ENCODE measurements around the gene BEAN1.
A peak's percentile ranks its signal among the peaks of the same experiment; 100 is the strongest.
"Not testable (repeated sequence)": the region's sequence is repeated elsewhere in the genome, so short reads cannot be mapped to it uniquely, and the experiment has no call there.

BEAN1 gene

DNA sequence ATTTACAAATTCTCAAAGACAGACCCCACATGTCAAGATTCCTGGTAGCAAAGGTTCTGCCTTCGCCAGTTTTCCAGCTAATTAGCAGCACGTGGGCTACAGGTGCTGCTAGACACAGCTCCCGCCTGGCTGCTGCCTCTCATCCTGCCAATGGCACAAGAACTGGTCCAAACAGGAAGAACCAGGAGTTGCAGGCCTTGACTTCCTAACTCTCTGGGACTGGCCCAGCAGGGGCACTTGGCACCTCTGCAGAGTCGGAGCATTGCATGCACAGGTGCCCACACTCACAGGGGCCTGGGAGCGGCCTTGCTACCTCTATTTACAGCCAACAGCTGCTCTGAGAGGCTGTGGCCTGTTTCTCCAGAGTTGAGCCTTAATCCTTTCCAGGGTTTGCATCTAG is 83.2 kb downstream of the BEAN1 start:
- no peak for DNase-seq

GRCh38 chr16:66510711-66511601 is 83.9 kb downstream of the BEAN1 start:
- no peak for DNase-seq

DNA sequence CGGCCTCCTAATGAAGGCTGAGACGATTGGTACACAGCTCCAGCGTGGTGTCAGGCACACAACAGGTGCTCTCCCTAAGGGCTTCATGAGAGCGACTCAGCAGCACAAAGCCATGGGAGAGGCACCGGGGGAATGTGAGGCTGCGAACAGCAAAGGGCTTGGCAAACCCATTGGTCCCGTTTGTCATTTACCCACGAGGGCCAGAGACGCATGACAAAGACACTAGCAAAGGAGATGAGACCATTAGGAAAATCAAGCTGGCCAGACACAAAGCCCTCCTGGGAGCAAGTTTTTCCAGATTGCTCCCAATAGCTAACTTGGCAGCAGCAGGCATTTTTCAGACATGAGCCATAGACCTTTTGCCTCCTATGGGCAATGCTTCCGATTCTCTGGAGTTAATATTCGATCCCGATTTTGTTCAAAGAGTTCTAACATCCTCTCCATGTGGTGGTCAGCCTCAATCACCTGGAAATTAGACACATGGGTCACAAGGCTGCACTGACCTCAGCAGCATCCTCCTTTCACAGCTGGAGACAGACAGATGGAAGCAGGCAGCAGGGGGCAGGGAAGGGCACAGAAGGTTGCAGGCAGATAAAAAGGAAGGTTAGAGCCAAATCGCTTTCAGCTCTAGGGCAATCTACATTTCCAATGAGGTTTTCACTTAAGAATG is 84.6 kb downstream of the BEAN1 start:
- peak in 1 of 5 experiments; percentile 22 for DNase-seq

DNA sequence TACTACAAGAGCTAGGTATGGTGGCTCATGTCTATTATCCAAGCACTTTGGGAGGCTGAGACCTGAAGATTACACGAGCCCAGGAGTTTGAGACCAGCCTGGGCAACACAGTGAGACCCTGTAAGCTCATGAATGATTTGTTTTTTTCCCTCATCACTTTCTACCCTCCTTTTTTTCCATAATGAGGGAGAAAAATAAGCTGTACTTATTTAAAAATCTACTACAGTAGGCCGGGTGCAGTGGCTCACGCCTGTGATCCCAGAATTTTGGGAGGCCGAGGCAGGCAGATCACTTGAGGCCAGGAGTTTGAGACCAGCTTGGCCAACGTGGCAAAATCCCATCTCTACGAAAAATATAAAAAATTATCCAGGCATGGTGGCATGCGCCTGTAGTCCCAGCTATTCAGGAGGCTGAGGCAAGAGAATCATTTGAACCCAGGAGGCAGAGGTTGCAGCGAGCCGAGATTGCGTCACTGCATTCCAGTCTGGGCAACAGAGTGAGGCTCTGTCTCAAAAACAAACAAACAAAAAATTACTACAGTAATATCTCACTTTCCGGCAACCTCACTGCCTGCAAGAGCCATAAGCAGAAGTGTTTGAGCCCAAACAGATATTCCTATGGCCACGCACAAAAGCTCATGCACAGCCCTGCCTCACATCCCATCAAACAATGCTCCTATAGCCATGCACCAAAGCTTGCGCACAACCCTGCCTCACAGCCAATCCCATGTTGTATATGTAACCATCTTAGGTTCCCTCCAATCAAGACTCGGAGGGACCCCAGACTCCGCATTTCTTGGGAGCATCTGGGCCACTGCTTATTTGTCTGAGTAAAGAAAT is 85.4 kb downstream of the BEAN1 start:
- no peak for DNase-seq

DNA sequence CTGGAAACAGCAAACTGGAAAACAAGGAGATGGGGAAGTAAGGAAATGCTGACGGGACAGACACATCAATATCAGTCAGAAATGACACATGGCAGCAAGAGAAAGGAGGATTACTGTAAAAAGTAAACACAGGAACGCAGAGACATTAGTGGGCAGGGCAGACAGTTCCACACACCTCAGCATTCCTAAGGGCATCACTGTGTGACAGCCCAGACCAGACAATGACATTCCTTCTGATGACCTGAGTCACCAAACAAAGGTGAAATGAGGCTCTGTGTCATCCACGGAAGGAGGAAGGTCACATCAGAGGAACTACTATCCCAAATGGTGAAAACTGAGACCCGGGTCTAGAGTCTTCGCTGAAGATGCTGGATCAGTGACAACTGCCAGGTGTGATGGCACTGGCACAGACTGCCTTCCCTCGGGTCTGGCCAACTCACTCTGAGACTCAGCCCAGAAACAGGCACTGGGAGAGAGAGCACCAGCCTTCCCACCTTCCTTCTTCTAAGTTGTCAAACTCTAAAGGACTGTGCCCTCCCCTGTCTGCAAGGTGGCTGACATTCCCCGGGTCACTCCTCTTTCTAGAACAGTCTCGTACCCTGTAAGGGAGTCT is 86.1 kb downstream of the BEAN1 start:
- DNase-seq: no peak

DNA sequence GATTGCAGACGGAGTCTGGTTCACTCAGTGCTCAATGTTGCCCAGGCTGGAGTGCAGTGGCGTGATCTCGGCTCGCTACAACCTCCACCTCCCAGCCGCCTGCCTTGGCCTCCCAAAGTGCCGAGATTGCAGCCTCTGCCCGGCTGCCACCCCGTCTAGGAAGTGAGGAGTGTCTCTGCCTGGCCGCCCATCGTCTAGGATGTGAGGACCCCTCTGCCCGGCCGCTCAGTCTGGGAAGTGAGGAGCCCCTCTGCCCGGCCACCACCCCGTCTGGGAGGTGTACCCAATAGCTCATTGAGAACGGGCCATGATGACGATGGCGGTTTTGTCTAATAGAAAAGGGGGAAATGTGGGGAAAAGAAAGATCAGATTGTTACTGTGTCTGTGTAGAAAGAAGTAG is 87.3 kb downstream of the BEAN1 start:
- DNase-seq: not testable (repeated sequence)

- DNase-seq: not testable (repeated sequence)
Observed at GRCh38 chr16:66514980-66515595, 88.0 kb downstream of the BEAN1 start.

GRCh38 chr16:66515596-66516508 is 88.8 kb downstream of the BEAN1 start:
- peak in 1 of 5 experiments; percentile 50 for DNase-seq

DNA sequence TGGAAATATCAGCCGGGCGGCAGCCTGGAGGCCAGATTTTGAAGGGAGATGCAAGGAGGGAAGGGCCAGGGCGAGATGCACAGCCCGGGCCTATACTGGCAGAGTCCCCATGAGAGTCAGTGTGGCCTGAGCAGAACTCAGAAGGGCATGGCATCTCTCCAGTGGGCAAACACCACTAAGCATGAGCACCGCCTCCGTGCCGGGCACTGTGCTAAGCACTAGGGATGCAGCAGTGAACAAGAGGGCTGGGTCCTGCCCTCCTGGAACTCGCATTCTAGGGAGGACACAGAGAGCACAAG is 89.4 kb downstream of the BEAN1 start:
- DNase-seq: no peak

DNA sequence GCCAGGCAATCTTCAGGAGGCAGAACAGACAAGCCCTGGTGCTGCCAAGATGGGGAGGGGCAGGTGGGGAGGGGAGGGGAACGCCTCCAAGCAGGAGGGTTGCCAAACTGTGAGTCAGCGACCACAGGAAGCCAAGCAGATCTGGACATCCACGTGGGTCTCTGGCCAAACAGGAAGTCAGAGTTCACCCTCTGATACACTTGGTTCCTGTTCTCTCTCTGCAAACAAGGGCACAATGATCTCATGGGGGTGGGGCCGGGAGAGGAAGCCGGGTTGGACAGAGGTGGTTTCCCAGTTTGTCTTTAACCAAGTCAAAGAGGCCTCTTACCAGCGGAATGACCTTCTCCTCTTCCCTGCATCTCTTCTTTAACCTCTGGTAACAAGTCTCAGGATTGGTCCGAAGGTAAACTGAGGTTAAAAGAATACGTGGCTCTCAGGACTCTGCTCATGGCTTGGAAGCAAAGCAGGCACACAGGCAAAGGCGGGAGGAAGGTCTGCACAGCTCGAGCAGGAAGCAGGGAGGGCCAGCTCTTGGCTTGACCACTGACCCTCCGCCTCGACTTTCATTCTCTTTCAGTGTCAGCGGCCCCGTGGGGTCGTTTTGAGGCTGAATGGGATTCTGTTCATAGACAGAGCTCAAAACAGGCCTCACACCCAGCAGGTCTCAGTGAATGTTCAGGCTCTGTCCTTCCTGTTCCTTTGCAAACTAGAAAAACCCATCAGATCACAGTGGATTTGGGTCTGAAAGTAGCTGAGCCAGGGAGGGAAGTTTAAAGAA is 89.9 kb downstream of the BEAN1 start:
- peak in 4 of 5 experiments; percentile 45 to 90 (median 61) for DNase-seq

- no peak for DNase-seq
Observed at GRCh38 chr16:66517586-66518263, 90.6 kb downstream of the BEAN1 start.

GRCh38 chr16:66519482-66520373 is 92.6 kb downstream of the BEAN1 start:
- DNase-seq: no peak

DNA sequence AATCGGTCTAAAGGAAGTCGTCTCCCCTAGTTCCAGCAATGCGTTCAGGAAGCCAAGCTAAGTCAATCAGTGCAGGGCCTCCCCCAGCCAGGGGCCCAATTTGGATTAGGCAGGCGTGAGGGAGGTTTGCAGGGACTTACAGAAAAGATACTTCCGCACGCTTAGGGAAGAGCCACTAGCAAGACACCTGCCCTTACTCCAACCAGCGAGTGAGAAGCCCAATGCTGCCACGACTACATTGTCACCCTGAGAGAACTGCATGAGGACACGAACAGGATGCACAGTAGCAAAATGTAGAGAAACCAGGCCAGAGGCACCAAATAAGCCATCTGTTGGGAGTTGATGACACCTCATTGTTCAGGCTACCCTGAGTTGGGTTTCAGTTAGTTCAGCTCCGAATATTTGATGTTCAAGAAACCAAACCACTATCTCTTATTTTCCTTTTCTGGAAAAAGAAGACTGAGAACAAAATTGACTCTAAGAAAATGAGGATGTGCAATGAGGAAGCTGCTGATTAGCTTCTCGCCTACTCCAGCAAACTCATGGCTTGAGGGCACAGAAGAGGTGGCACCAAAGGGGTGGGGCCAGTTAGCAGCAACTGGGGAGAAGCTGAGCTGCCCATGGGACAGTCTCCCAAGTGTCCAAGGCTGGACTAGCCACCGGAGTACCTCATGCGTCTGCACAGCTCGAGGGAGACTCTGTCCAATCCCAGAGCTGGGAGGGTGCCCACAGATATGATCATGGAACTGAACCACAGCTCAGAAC is 93.5 kb downstream of the BEAN1 start:
- no peak for DNase-seq

GRCh38 chr16:66521252-66521713 is 94.2 kb downstream of the BEAN1 start:
- DNase-seq: no peak

DNA sequence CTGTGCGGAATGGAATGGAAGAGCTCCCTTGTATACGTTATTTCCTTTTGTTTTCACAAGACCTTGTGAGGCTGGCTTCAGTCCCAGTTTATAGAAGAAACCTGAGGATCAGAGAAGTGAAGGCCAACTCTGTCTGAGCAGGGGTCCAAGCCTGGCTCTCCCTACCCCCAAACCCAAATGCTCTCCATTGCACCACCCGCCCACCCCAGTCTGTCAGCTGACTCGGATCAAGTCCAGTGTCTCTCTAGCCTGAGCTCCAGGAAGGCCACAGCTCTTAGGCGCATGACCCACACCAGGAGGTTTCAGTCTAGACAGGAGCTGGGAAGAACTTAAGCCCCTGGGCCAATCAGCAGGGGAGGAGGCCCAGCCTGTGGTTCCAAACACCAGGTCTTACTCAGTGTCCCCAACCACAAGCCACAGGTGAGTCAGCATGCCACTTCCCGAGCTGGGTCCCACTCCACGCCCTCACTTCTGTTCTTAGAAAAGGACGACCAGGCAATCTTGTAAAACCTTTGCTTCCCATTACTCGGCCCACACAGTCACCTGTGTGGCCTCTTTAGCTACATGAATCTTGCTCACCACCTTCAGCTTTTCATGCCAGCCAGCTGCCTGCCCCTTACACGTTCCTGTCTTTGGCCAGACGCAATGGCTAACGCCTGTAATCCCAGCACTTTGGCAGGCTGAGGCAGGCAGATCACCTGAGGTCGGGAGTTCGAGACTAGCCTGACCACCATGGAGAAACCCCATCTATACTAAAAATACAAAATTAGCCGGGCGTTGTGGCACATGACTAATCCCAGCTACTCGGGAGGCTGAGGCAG is 95.1 kb downstream of the BEAN1 start:
- peak in 4 of 5 experiments; percentile 65 to 97 (median 89) for DNase-seq

DNA sequence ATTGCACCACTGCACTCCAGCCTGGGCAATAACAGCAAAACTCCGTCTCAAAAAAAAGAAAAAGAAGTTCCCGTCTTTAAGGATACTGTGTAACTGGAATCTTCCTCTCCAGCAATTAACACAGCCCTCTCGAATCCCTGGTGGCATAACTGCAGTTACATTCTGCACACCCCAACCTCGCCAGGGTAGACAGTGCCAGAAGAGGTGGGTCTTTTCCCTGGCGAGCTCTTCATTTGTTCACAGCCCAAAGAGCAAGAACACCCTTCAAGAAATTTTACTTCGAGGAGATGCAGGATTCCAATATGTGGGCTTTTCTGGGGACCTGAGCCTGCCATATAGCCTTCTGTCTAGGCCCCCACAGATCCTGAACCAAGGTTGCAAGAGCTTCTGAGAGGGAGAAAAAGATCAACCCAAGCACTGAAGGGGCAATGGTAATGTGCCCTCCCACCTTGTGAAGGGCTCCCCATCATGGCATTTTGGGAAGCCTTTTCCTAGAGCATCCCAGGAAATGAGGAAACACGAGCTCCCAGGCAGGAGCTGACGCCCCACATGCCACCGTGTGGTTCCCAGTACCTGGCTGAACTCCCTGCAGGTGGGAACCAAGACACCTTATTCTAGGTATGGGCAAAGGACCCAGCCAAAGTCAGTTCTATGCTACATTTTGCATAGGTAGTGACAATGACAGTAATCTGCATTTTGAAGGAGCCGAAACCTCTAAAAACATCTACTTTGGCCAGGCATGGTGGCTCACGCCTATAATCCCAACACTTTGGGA is 95.9 kb downstream of the BEAN1 start:
- DNase-seq: no peak

Measured in T-helper 2 cell (primary cell).